GM12878 (cell line): ENCODE results near the gene NODAL.
"Not testable (repeated sequence)": the region's sequence is repeated elsewhere in the genome, so short reads cannot be mapped to it uniquely, and the experiment has no call there.

Source experiments
- BRCA1 ChIP-seq: IDR thresholded peaks from 2 replicates; pipeline ENCODE4 v1.6.1; 2011; ENCODE audit warnings: low read depth, low read length, improper control_type of control experiment
- CBX3 ChIP-seq: fragments of 200-600 bp; sonication (generic); IDR thresholded peaks from 2 replicates; pipeline ENCODE4 v1.6.1; 2016; ENCODE audit warnings: low read depth, borderline replicate concordance
- EZH2 ChIP-seq: IDR thresholded peaks from 2 replicates; pipeline ENCODE4 v1.6.1; 2012; ENCODE audit warnings: low read depth, mild to moderate bottlenecking, control low read depth, inconsistent platforms, low read length, borderline replicate concordance; ENCODE audit not compliant: control insufficient read depth
- FOS ChIP-seq: IDR thresholded peaks from 3 replicates; pipeline ENCODE4 v1.6.1; 2011; ENCODE audit warnings: borderline replicate concordance; ENCODE audit not compliant: insufficient read length; ENCODE audit errors: extremely low read depth
- FOXM1 ChIP-seq: IDR thresholded peaks from 2 replicates; pipeline ENCODE4 v1.6.1; 2012; ENCODE audit warnings: low read depth, mild to moderate bottlenecking, inconsistent platforms, low read length, moderate library complexity
- NFIC ChIP-seq: IDR thresholded peaks from 2 replicates; pipeline ENCODE4 v1.6.1; 2012; ENCODE audit warnings: low read depth, mild to moderate bottlenecking, inconsistent platforms, low read length, moderate library complexity
- NFYB ChIP-seq: IDR thresholded peaks from 2 replicates; pipeline ENCODE4 v1.6.1; 2011; ENCODE audit warnings: low read depth, mild to moderate bottlenecking, low read length, improper control_type of control experiment, moderate library complexity; ENCODE audit not compliant: insufficient read depth
- POLR2A ChIP-seq: IDR thresholded peaks from 2 replicates; pipeline ENCODE4 v1.6.1; 2011; ENCODE audit warnings: low read depth, mild to moderate bottlenecking, low read length
- POU2F2 ChIP-seq: IDR thresholded peaks from 3 replicates; pipeline ENCODE4 v1.6.1; 2011; ENCODE audit warnings: low read depth, mild to moderate bottlenecking, low read length, borderline replicate concordance
- TAF1 ChIP-seq: IDR thresholded peaks from 2 replicates; pipeline ENCODE4 v1.6.1; 2011; ENCODE audit warnings: mild to moderate bottlenecking, low read depth, low read length, borderline replicate concordance
- ZNF207 ChIP-seq: fragments of 450-650 bp; IDR thresholded peaks from 2 replicates; pipeline ENCODE4 v1.6.1; 2014; ENCODE audit warnings: antibody characterized with exemption, mild to moderate bottlenecking, borderline replicate concordance
- TF ChIP-seq, protein P1 (sequence below): IDR thresholded peaks from 2 replicates; pipeline ENCODE4 v1.6.1; 2011; ENCODE audit warnings: mild to moderate bottlenecking, low read depth, low read length, moderate library complexity; ENCODE audit not compliant: insufficient replicate concordance

DNA sequence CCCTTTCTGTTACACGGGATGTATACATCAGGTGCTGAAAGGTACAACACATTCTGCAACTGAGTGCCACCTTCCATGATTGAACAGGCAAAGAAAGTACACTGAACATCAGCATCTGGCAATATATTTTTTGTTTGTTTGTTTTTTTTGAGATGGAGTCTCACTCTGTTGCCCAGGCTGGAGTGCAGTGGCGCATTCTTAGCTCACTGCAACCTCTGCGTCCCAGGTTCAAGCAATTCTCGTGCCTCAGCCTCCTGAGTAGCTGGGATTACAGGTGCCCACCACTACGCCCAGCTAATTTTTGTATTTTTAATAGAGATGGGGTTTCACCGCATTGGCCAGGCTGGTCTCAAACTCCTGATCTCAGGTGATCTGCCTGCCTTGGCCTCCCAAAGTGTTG, 42.4 kb upstream of the NODAL start:
- TF ChIP-seq CBX3, TAF1, FOXM1, EZH2, POLR2A, FOS, NFYB, POU2F2, BRCA1, NFIC, ZNF207: not testable (repeated sequence)
- TF ChIP-seq, protein P1, sequence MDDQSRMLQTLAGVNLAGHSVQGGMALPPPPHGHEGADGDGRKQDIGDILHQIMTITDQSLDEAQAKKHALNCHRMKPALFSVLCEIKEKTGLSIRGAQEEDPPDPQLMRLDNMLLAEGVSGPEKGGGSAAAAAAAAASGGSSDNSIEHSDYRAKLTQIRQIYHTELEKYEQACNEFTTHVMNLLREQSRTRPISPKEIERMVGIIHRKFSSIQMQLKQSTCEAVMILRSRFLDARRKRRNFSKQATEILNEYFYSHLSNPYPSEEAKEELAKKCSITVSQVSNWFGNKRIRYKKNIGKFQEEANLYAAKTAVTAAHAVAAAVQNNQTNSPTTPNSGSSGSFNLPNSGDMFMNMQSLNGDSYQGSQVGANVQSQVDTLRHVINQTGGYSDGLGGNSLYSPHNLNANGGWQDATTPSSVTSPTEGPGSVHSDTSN = not testable (repeated sequence)
